ENCODE data around the gene NUP35. TPM values are rescaled to one million over a fixed set of nuclear protein-coding genes. Genes with fewer than 3 reads are reported as not detected.

NUP35 gene
- total RNA-seq, 4 donors from 2014 or later: 3.6 to 9.7 (median 5.6) TPM

- Histone ChIP-seq H3K27ac (no peak overlapping the region), H3K27me3 (no peaks in the 10 kb centered on the region), H3K4me3 (no peak overlapping the region), H3K4me1 (no peaks in the 10 kb centered on the region), H3K36me3 (peaks cover 0 to 2% of the 10 kb centered on the region in 2 donors), H3K9me3 (no peaks in the 10 kb centered on the region)
- no peak for ATAC-seq
- in situ Hi-C loops (cut with MboI; ENCODE audit: low sequenced_read_pairs in 4 of 4) (no loop called here), intact Hi-C loops (cut with DNase I; ENCODE audit: low total_unique reads) (no loop called here)
- TF ChIP-seq CTCF (IDR thresholded peaks at IDR 0.05 in 4 of 5, conservative IDR thresholded peaks at IDR 0.05 in 1 of 5) (no peak), POLR2A (IDR thresholded peaks at IDR 0.05) (no peak)
- DNase-seq: no peak
These were observed 68.1 kb downstream of the NUP35 start for GRCh38 chr2:183192343-183192742.

GRCh38 chr2:183193904-183194303, 69.7 kb downstream of the NUP35 start:
- Histone ChIP-seq H3K27me3 (no peaks in the 10 kb centered on the region), H3K9me3 (peaks cover 0 to 7% (median 0%) of the 10 kb centered on the region in 3 donors), H3K4me3 (no peak overlapping the region), H3K36me3 (peaks cover 0 to 2% of the 10 kb centered on the region in 2 donors), H3K4me1 (no peaks in the 10 kb centered on the region), H3K27ac (no peak overlapping the region)
- in situ Hi-C loops (cut with MboI; ENCODE audit: low sequenced_read_pairs in 4 of 4) (no loop called here), intact Hi-C loops (cut with DNase I; ENCODE audit: low total_unique reads) (no loop called here)
- ATAC-seq (no peak), DNase-seq (no peak)
- no peak for TF ChIP-seq CTCF (IDR thresholded peaks at IDR 0.05 in 4 of 5, conservative IDR thresholded peaks at IDR 0.05 in 1 of 5)
- TF ChIP-seq POLR2A (IDR thresholded peaks at IDR 0.05): no peak

- TF ChIP-seq CTCF (IDR thresholded peaks at IDR 0.05 in 4 of 5, conservative IDR thresholded peaks at IDR 0.05 in 1 of 5) (no peak), POLR2A (IDR thresholded peaks at IDR 0.05) (no peak)
- Histone ChIP-seq H3K4me3 (no peak overlapping the region), H3K36me3 (peaks cover 0 to 2% of the 10 kb centered on the region in 2 donors), H3K27me3 (no peaks in the 10 kb centered on the region), H3K4me1 (no peaks in the 10 kb centered on the region), H3K27ac (no peak overlapping the region), H3K9me3 (peaks cover 0 to 7% (median 0%) of the 10 kb centered on the region in 3 donors)
- DNase-seq (no peak), ATAC-seq (no peak)
- in situ Hi-C loops (cut with MboI; ENCODE audit: low sequenced_read_pairs in 4 of 4): no loop called here
- intact Hi-C loops (cut with DNase I; ENCODE audit: low total_unique reads): no loop called here
These were observed 71.2 kb downstream of the NUP35 start for GRCh38 chr2:183195397-183195796.

- Histone ChIP-seq H3K27ac (no peak overlapping the region), H3K4me3 (no peak overlapping the region), H3K27me3 (no peaks in the 10 kb centered on the region), H3K9me3 (peaks cover 0 to 7% (median 0%) of the 10 kb centered on the region in 3 donors), H3K4me1 (no peaks in the 10 kb centered on the region), H3K36me3 (peaks cover 0 to under 1% of the 10 kb centered on the region in 2 donors)
- TF ChIP-seq POLR2A (IDR thresholded peaks at IDR 0.05) (no peak), CTCF (IDR thresholded peaks at IDR 0.05 in 4 of 5, conservative IDR thresholded peaks at IDR 0.05 in 1 of 5) (no peak)
- ATAC-seq (no peak), DNase-seq (no peak)
- in situ Hi-C loops (cut with MboI; ENCODE audit: low sequenced_read_pairs in 4 of 4): no loop called here
- intact Hi-C loops (cut with DNase I; ENCODE audit: low total_unique reads): no loop called here
These were observed 71.8 kb downstream of the NUP35 start for GRCh38 chr2:183195998-183196409.

- in situ Hi-C loops (cut with MboI; ENCODE audit: low sequenced_read_pairs in 4 of 4): no loop called here
- TF ChIP-seq CTCF (IDR thresholded peaks at IDR 0.05 in 4 of 5, conservative IDR thresholded peaks at IDR 0.05 in 1 of 5): no peak
These were observed 80.2 kb downstream of the NUP35 start for GRCh38 chr2:183204397-183204796.

More at GRCh38 chr2:183204397-183204796, 80.2 kb downstream of the NUP35 start:
- DNase-seq (no peak), ATAC-seq (no peak)
- Histone ChIP-seq H3K27me3 (no peaks in the 10 kb centered on the region), H3K27ac (no peak overlapping the region), H3K4me3 (no peak overlapping the region), H3K4me1 (no peaks in the 10 kb centered on the region), H3K36me3 (no peaks in the 10 kb centered on the region), H3K9me3 (no peaks in the 10 kb centered on the region)
- intact Hi-C loops (cut with DNase I; ENCODE audit: low total_unique reads): no loop called here

Measured in gastrocnemius medialis (tissue), 4 donors.